HL-60 (cell line): ENCODE results near the gene CALML3.

Source experiments
- DNase-seq, 2 experiments: peaks; one replicate each; pipeline ENCODE4 v3.0.0-alpha.2; 2010 to 2020; ENCODE audit warnings: low read depth in 1 of 2, low spot score in 1 of 2
- H3K27ac ChIP-seq: fragments of 250-450 bp; sonication (Bioruptor Pico); replicated peaks from 2 replicates; pipeline ENCODE4 v1.5.1; 2020; ENCODE audit warnings: mild to moderate bottlenecking, moderate library complexity
- H3K27me3 ChIP-seq: fragments of 250-450 bp; sonication (Bioruptor Pico); 2 replicates; pipeline ENCODE4 v1.5.1; 2021; ENCODE audit warnings: mild to moderate bottlenecking, moderate library complexity; ENCODE audit not compliant: insufficient read depth, poor library complexity, severe bottlenecking
- H3K4me3 ChIP-seq: replicated peaks from 2 replicates; pipeline ENCODE4 v1.5.1; 2011; ENCODE audit warnings: mild to moderate bottlenecking, control low read depth, low read length; ENCODE audit not compliant: insufficient read depth
- CTCF ChIP-seq: IDR thresholded peaks from one replicate; pipeline ENCODE4 v1.5.1; 2011; ENCODE audit warnings: low read length, control low read depth, inconsistent platforms; ENCODE audit not compliant: insufficient read depth
- GABPA ChIP-seq: IDR thresholded peaks from 2 replicates; pipeline ENCODE4 v1.6.1; 2012; ENCODE audit warnings: low read depth
- POLR2AphosphoS5 ChIP-seq: IDR thresholded peaks from 2 replicates; pipeline ENCODE4 v1.6.1; 2012; ENCODE audit warnings: low read depth
- SPI1 ChIP-seq: IDR thresholded peaks from 2 replicates; pipeline ENCODE4 v1.6.1; 2012; ENCODE audit warnings: low read depth, mild to moderate bottlenecking, borderline replicate concordance
- TF ChIP-seq, protein P1 (sequence below): IDR thresholded peaks from 2 replicates; pipeline ENCODE4 v1.6.1; 2012; ENCODE audit warnings: low read depth; ENCODE audit not compliant: insufficient replicate concordance

The CALML3 gene

GRCh38 chr10:5502061-5502521, 22.7 kb upstream of the CALML3 start:
- H3K27ac ChIP-seq, result no peak overlapping the region
- no peaks in the 10 kb centered on the region for H3K27me3 ChIP-seq
- no peak overlapping the region for H3K4me3 ChIP-seq
- TF ChIP-seq SPI1, result no peak
- TF ChIP-seq GABPA, result no peak
- no peak for TF ChIP-seq POLR2AphosphoS5
- TF ChIP-seq, protein P1, sequence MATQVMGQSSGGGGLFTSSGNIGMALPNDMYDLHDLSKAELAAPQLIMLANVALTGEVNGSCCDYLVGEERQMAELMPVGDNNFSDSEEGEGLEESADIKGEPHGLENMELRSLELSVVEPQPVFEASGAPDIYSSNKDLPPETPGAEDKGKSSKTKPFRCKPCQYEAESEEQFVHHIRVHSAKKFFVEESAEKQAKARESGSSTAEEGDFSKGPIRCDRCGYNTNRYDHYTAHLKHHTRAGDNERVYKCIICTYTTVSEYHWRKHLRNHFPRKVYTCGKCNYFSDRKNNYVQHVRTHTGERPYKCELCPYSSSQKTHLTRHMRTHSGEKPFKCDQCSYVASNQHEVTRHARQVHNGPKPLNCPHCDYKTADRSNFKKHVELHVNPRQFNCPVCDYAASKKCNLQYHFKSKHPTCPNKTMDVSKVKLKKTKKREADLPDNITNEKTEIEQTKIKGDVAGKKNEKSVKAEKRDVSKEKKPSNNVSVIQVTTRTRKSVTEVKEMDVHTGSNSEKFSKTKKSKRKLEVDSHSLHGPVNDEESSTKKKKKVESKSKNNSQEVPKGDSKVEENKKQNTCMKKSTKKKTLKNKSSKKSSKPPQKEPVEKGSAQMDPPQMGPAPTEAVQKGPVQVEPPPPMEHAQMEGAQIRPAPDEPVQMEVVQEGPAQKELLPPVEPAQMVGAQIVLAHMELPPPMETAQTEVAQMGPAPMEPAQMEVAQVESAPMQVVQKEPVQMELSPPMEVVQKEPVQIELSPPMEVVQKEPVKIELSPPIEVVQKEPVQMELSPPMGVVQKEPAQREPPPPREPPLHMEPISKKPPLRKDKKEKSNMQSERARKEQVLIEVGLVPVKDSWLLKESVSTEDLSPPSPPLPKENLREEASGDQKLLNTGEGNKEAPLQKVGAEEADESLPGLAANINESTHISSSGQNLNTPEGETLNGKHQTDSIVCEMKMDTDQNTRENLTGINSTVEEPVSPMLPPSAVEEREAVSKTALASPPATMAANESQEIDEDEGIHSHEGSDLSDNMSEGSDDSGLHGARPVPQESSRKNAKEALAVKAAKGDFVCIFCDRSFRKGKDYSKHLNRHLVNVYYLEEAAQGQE, result no peak
- TF ChIP-seq CTCF, result no peak
- DNase-seq, result no peak

DNA sequence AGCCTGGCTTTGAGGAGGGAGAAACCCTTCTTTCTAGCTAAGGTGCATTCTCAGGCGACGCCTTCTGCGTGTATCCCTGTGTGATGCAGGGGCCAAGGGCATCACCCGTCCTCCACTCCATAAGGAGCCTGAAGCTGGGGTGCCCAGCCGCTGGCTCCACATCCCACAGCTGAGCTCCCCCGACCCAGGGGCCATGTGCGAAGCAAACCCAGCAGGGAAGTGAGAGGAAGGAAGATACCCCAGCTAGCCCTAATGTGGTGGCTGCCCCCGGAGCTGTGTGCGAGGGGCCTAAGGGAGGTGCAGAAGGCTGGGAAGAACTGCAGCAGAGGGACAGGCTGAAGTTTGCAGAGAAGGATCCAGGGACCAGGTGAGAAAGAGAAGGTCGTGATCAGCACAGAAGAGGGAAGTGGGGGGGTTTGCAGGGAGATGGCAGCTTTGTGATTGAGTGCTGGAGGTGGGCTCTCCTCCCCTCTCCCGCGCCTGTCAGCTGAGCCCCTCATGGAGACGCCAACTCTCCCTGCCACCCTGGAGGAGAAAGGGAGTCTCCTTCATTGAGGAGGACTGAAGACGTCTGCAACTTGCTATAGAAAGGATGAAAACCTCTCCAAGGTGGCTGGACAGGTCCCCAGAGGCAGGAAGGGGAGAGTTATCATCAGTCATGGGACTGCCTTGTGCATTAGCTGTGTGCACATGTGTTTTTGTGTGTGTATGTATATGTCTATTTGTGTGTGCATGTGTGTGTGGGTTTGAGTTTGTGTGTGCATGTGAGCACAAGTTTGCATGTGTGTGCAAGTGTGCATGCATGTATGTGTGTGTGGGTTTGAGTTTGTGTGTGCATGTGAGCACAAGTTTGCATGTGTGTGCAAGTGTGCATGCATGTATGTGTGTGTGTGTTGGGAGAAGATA, 21.9 kb upstream of the CALML3 start:
- no peaks in the 10 kb centered on the region for H3K27me3 ChIP-seq
- TF ChIP-seq POLR2AphosphoS5 (no peak), GABPA (no peak), SPI1 (no peak)
- TF ChIP-seq, protein P1, result no peak

GRCh38 chr10:5503477-5503835, 21.3 kb upstream of the CALML3 start:
- DNase-seq, result no peak
- no peak for TF ChIP-seq CTCF
- H3K27ac ChIP-seq, result no peak overlapping the region
- no peaks in the 10 kb centered on the region for H3K27me3 ChIP-seq
- H3K4me3 ChIP-seq, result no peak overlapping the region

More for the DNA sequence above, 21.9 kb upstream of the CALML3 start:
- H3K4me3 ChIP-seq, result no peak overlapping the region
- DNase-seq, result no peak
- no peak overlapping the region for H3K27ac ChIP-seq

DNA sequence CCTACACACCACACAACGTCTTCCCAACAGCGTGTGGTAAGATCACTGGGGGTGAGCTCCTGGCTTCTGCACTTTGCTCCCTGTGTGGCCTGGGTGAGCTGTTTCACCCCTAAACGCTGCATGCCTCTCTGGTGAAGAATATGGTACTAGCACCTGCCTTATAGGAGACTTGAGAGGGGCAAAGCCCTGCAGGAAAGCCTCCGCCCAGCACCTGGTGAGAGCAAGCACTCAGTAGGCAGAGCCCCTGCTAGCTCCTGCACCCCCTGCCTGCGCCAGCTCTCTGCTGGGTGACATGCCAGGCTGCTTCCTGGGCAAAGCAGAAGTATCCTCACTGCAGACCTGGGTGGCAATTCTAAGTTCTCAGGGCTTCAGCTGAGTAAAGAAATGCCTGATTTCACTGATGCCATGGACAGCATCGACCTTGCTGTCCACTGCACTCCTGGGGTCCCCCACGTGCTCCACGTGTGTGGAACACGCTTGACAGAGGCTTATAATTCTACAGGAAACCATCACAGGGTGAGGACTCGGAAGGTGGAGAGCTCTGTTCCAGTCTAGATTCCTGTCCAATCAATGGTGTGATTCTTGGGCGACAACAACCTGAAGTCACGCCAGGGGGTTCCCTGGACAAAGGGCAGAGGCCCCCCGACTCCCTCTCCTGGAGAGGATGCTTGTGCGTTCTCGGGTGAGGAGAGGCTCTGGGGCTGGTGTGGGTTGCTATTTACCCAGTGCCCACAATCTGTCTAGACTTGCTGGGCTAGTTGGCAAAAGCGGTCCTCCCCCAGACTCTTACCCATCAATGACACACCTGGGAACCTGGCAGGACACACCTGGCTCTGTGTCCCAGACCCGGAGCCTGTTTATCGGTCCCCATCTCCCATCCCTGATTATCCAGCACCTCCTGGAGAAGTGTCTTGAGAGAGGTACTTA, 20.4 kb upstream of the CALML3 start:
- no peak overlapping the region for H3K27ac ChIP-seq
- DNase-seq, result no peak
- no peak for TF ChIP-seq POLR2AphosphoS5
- TF ChIP-seq CTCF, result no peak
- TF ChIP-seq, protein P1, result no peak
- no peak for TF ChIP-seq GABPA
- TF ChIP-seq SPI1, result no peak
- H3K4me3 ChIP-seq, result no peak overlapping the region
- no peaks in the 10 kb centered on the region for H3K27me3 ChIP-seq
